WTC11 (cell line): ENCODE results near the gene PARD6A. TPM values are rescaled to one million over a fixed set of nuclear protein-coding genes. Genes with fewer than 3 reads are reported as not detected.
A peak's percentile ranks its signal among the peaks of the same experiment; 100 is the strongest.

Source experiments
- ATAC-seq: fragments of 200-7000 bp; cut with Tn5 transposase; 2 replicates; pipeline ENCODE4 v1.10.0; 2021; ENCODE audit warnings: mild to moderate bottlenecking, moderate library complexity
- CTCF ChIA-PET: fragments of 300-600 bp; sonication (Branson Sonifier 250); formaldehyde crosslinking; loops from one replicate; lab custom pipeline; 2021; ENCODE audit warnings: antibody characterized with exemption; lab: Charles Lee
- POLR2A ChIA-PET: fragments of 350-600 bp; sonication (Branson Sonifier 250); formaldehyde crosslinking; loops from one replicate; lab custom pipeline; 2021; ENCODE audit warnings: antibody characterized with exemption; lab: Charles Lee
- DNase-seq: peaks from one replicate; pipeline ENCODE4 v3.0.0; 2021; ENCODE audit warnings: low spot score
- H3K27ac Mint-ChIP-seq: 2 replicates; pipeline ENCODE4 v1.8.0; 2021; ENCODE audit warnings: mixed read lengths
- H3K27me3 Mint-ChIP-seq: 2 replicates; pipeline ENCODE4 v1.8.0; 2021; ENCODE audit warnings: low read depth, mild to moderate bottlenecking, moderate library complexity, mixed read lengths
- H3K36me3 Mint-ChIP-seq: 2 replicates; pipeline ENCODE4 v1.8.0; 2021; ENCODE audit warnings: mixed read lengths
- H3K4me1 Mint-ChIP-seq: 2 replicates; pipeline ENCODE4 v1.8.0; 2022; ENCODE audit warnings: mixed read lengths
- H3K4me3 Mint-ChIP-seq: 2 replicates; pipeline ENCODE4 v1.8.0; 2021; ENCODE audit warnings: mild to moderate bottlenecking, moderate library complexity, mixed read lengths
- H3K9me3 Mint-ChIP-seq: 2 replicates; pipeline ENCODE4 v1.8.0; 2021; ENCODE audit warnings: mixed read lengths
- EMX1 ChIP-seq: fragments of 250-450 bp; sonication (Bioruptor Pico); IDR thresholded peaks from 2 replicates; pipeline ENCODE4 v1.8.0; 2021; ENCODE audit warnings: mild to moderate bottlenecking
- ETV6 ChIP-seq: sonication (generic); formaldehyde crosslinking; IDR thresholded peaks from 2 replicates; pipeline ENCODE4 v1.8.1; 2022; ENCODE audit warnings: mild to moderate bottlenecking, missing genetic modification reagents
- KAT7 ChIP-seq: sonication (generic); formaldehyde crosslinking; IDR thresholded peaks from 2 replicates; pipeline ENCODE4 v1.8.1; 2023; ENCODE audit warnings: missing genetic modification reagents, mild to moderate bottlenecking, borderline replicate concordance
- NFYB ChIP-seq: sonication (generic); formaldehyde crosslinking; conservative IDR thresholded peaks from 2 replicates; pipeline ENCODE4 v1.8.0; 2022; ENCODE audit warnings: low read depth, missing genetic modification reagents
- SMAD4 ChIP-seq: sonication (generic); formaldehyde crosslinking; IDR thresholded peaks from 2 replicates; pipeline ENCODE4 v1.8.0; 2022; ENCODE audit warnings: mild to moderate bottlenecking, missing genetic modification reagents
- TCF7 ChIP-seq: sonication (generic); formaldehyde crosslinking; IDR thresholded peaks from 2 replicates; pipeline ENCODE4 v1.8.0; 2022; ENCODE audit warnings: mild to moderate bottlenecking, low read depth, missing genetic modification reagents, moderate library complexity
- TEAD1 ChIP-seq: sonication (generic); formaldehyde crosslinking; IDR thresholded peaks from 2 replicates; pipeline ENCODE4 v1.8.0; 2022; ENCODE audit warnings: mild to moderate bottlenecking, missing genetic modification reagents
- ZNF121 ChIP-seq: sonication (generic); formaldehyde crosslinking; IDR thresholded peaks from 2 replicates; pipeline ENCODE4 v1.8.0; 2023; ENCODE audit warnings: missing genetic modification reagents
- ZNF219 ChIP-seq: sonication (generic); formaldehyde crosslinking; IDR thresholded peaks from 2 replicates; pipeline ENCODE4 v1.8.0; 2023; ENCODE audit warnings: missing genetic modification reagents, mild to moderate bottlenecking, borderline replicate concordance
- ZNF263 ChIP-seq: sonication (generic); formaldehyde crosslinking; IDR thresholded peaks from 2 replicates; pipeline ENCODE4 v1.8.1; 2022; ENCODE audit warnings: low read depth, mild to moderate bottlenecking, moderate library complexity, missing genetic modification reagents
- total RNA-seq: library from RNA; stranded (reverse); gene quantifications from 3 replicates; pipeline ENCODE4 v1.2.3, GENCODE V29; 2021
- TF ChIP-seq, protein P1 (sequence below): sonication (generic); formaldehyde crosslinking; IDR thresholded peaks from 2 replicates; pipeline ENCODE4 v1.8.0; 2022; ENCODE audit warnings: missing genetic modification reagents
- TF ChIP-seq, protein P2 (sequence below): sonication (generic); formaldehyde crosslinking; IDR thresholded peaks from 2 replicates; pipeline ENCODE4 v1.8.0; 2022; ENCODE audit warnings: mild to moderate bottlenecking, missing genetic modification reagents
- TF ChIP-seq, protein P3 (sequence below): fragments of 250-450 bp; sonication (Bioruptor Pico); conservative IDR thresholded peaks from 2 replicates; pipeline ENCODE4 v1.9.0; 2021; ENCODE audit warnings: mild to moderate bottlenecking
- TF ChIP-seq, protein P4 (sequence below): sonication (generic); formaldehyde crosslinking; IDR thresholded peaks from 2 replicates; pipeline ENCODE4 v1.8.0; 2022; ENCODE audit warnings: mild to moderate bottlenecking, missing genetic modification reagents
- TF ChIP-seq, protein P5 (sequence below): sonication (generic); formaldehyde crosslinking; IDR thresholded peaks from 2 replicates; pipeline ENCODE4 v1.8.1; 2023; ENCODE audit warnings: mild to moderate bottlenecking, missing genetic modification reagents
- TF ChIP-seq, protein P6 (sequence below): sonication (generic); formaldehyde crosslinking; IDR thresholded peaks from 2 replicates; pipeline ENCODE4 v1.8.1; 2022; ENCODE audit warnings: low read depth, missing genetic modification reagents, borderline replicate concordance
- TF ChIP-seq, protein P7 (sequence below): sonication (generic); formaldehyde crosslinking; IDR thresholded peaks from 2 replicates; pipeline ENCODE4 v1.8.1; 2023; ENCODE audit warnings: mild to moderate bottlenecking, missing genetic modification reagents, borderline replicate concordance

Gene PARD6A
- total RNA-seq, 1 experiment from 2014 or later: 17.1 TPM

DNA sequence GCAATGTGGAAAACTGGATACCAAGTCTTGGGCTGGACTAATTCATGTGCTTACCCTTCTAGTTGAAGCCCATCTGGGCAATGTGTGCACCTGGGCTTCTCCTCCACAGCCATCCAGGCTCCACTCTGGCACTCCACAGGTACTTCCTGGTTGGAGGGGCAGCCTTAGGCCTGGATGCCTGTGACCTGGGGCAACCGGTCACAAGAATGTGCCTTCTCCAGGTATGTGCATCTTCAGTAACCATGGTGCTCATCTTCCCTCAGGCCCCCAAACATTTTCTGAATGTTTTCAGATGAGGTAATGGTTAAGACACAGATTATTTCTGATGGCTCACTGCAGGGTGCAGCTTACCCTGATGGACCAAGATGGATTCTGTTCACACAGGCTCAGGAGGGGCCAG lies 17.0 kb downstream of the PARD6A start (continued):
- TF ChIP-seq KAT7 (CRISPR knock-in tag) (no peak), ZNF263 (CRISPR knock-in tag) (no peak), TCF7 (CRISPR knock-in tag) (no peak)

DNA sequence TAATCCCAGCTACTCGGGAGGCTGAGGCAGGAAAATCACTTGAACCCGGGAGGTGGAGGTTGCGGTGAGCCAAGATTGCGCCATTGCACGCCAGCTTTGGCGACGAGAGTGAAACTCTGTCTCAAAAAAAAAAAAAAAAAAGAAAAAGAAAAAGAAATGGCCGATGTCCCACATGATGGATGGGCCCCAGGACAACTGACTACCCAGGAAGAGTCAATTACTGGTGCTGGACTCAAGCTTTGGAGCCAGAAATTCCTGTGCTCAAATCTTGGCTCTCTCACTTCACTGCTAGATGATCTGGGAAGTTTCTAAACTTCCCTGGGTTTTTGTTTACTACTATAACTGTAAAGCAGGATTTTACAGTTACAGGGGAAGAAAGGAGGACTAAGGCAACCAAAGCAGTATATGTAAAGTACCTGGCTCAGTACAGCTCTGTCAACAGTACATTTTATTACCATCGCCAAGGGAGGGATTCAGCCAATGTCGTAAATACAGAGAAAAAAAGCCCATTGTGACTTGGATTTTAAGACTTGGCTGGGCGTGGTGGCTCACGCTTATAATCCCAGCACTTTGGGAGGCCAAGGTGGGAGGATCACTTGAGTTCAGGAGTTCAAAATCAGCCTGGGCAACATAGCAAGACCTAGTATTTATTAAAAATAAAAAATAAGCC lies 17.7 kb downstream of the PARD6A start:
- peak overlapping the region; percentile 73 for H3K27ac Mint-ChIP-seq
- ChIA-PET CTCF (interaction anchor here (1.1 to 1.4 kb wide), 2 partner anchors 15 to 138 kb away, joined by 3 read pairs; no protein-coding TSS in a partner anchor), POLR2A (interaction anchor here (0.7 kb wide), 1 partner anchor 95 kb away, joined by 5 read pairs; no protein-coding TSS in a partner anchor)
- peaks cover 3% of the 10 kb centered on the region; the same call in 1 of the 2 replicates for H3K36me3 Mint-ChIP-seq
- no peak overlapping the region for H3K4me3 Mint-ChIP-seq
- no peaks in the 10 kb centered on the region; the same call in 1 of the 2 replicates for H3K4me1 Mint-ChIP-seq
- H3K27me3 Mint-ChIP-seq: no peaks in the 10 kb centered on the region
- H3K9me3 Mint-ChIP-seq: no peaks in the 10 kb centered on the region
- ATAC-seq: no peak
- no peak for TF ChIP-seq NFYB
- TF ChIP-seq, protein P1, sequence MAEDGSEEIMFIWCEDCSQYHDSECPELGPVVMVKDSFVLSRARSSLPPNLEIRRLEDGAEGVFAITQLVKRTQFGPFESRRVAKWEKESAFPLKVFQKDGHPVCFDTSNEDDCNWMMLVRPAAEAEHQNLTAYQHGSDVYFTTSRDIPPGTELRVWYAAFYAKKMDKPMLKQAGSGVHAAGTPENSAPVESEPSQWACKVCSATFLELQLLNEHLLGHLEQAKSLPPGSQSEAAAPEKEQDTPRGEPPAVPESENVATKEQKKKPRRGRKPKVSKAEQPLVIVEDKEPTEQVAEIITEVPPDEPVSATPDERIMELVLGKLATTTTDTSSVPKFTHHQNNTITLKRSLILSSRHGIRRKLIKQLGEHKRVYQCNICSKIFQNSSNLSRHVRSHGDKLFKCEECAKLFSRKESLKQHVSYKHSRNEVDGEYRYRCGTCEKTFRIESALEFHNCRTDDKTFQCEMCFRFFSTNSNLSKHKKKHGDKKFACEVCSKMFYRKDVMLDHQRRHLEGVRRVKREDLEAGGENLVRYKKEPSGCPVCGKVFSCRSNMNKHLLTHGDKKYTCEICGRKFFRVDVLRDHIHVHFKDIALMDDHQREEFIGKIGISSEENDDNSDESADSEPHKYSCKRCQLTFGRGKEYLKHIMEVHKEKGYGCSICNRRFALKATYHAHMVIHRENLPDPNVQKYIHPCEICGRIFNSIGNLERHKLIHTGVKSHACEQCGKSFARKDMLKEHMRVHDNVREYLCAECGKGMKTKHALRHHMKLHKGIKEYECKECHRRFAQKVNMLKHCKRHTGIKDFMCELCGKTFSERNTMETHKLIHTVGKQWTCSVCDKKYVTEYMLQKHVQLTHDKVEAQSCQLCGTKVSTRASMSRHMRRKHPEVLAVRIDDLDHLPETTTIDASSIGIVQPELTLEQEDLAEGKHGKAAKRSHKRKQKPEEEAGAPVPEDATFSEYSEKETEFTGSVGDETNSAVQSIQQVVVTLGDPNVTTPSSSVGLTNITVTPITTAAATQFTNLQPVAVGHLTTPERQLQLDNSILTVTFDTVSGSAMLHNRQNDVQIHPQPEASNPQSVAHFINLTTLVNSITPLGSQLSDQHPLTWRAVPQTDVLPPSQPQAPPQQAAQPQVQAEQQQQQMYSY (CRISPR knock-in tag): no peak
- TF ChIP-seq TEAD1 (CRISPR knock-in tag): no peak
- no peak for TF ChIP-seq KAT7 (CRISPR knock-in tag)
- TF ChIP-seq ZNF219 (CRISPR knock-in tag): no peak
- TF ChIP-seq ZNF121: no peak
- TF ChIP-seq ETV6: no peak
- TF ChIP-seq, protein P2, sequence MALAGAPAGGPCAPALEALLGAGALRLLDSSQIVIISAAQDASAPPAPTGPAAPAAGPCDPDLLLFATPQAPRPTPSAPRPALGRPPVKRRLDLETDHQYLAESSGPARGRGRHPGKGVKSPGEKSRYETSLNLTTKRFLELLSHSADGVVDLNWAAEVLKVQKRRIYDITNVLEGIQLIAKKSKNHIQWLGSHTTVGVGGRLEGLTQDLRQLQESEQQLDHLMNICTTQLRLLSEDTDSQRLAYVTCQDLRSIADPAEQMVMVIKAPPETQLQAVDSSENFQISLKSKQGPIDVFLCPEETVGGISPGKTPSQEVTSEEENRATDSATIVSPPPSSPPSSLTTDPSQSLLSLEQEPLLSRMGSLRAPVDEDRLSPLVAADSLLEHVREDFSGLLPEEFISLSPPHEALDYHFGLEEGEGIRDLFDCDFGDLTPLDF (CRISPR knock-in tag): no peak
- TF ChIP-seq, protein P3, sequence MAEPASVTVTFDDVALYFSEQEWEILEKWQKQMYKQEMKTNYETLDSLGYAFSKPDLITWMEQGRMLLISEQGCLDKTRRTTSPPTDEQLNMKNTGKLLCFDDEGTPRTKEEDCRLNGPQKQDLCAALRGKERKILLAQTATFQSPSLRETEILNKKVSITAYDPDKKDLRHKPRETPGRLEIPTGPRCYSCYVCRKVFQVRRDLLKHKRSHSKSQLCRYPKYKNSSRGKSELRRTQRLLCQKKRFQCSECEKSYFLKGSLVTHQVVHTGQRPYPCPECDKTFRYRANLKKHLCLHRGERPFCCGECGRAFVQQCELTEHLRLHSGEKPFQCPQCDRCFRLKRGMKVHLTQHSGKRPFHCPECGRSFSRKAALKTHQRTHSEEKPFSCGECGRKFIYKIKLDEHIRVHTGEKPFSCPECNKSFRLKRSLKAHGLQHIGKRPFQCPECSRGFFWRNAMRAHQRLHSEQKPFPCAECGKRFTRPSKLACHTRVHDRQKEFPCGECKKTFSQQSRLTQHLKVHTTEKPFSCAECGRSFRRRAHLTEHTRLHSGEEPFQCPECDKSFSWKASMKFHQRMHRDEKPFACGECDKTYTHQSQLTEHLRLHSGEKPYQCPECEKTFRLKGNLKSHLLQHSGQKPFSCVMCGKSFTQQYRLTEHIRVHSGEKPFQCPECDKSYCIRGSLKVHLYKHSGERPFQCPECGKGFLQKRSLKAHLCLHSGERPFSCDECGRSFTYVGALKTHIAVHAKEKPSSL (CRISPR knock-in tag): no peak
- no peak for TF ChIP-seq SMAD4 (CRISPR knock-in tag)
- TF ChIP-seq, protein P4, sequence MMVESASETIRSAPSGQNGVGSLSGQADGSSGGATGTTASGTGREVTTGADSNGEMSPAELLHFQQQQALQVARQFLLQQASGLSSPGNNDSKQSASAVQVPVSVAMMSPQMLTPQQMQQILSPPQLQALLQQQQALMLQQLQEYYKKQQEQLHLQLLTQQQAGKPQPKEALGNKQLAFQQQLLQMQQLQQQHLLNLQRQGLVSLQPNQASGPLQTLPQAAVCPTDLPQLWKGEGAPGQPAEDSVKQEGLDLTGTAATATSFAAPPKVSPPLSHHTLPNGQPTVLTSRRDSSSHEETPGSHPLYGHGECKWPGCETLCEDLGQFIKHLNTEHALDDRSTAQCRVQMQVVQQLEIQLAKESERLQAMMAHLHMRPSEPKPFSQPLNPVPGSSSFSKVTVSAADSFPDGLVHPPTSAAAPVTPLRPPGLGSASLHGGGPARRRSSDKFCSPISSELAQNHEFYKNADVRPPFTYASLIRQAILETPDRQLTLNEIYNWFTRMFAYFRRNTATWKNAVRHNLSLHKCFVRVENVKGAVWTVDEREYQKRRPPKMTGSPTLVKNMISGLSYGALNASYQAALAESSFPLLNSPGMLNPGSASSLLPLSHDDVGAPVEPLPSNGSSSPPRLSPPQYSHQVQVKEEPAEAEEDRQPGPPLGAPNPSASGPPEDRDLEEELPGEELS: no peak
- no peak for TF ChIP-seq EMX1
- TF ChIP-seq, protein P5, sequence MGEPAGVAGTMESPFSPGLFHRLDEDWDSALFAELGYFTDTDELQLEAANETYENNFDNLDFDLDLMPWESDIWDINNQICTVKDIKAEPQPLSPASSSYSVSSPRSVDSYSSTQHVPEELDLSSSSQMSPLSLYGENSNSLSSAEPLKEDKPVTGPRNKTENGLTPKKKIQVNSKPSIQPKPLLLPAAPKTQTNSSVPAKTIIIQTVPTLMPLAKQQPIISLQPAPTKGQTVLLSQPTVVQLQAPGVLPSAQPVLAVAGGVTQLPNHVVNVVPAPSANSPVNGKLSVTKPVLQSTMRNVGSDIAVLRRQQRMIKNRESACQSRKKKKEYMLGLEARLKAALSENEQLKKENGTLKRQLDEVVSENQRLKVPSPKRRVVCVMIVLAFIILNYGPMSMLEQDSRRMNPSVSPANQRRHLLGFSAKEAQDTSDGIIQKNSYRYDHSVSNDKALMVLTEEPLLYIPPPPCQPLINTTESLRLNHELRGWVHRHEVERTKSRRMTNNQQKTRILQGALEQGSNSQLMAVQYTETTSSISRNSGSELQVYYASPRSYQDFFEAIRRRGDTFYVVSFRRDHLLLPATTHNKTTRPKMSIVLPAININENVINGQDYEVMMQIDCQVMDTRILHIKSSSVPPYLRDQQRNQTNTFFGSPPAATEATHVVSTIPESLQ: no peak
- TF ChIP-seq, protein P6, sequence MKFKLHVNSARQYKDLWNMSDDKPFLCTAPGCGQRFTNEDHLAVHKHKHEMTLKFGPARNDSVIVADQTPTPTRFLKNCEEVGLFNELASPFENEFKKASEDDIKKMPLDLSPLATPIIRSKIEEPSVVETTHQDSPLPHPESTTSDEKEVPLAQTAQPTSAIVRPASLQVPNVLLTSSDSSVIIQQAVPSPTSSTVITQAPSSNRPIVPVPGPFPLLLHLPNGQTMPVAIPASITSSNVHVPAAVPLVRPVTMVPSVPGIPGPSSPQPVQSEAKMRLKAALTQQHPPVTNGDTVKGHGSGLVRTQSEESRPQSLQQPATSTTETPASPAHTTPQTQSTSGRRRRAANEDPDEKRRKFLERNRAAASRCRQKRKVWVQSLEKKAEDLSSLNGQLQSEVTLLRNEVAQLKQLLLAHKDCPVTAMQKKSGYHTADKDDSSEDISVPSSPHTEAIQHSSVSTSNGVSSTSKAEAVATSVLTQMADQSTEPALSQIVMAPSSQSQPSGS (CRISPR knock-in tag): no peak
- no peak for TF ChIP-seq ZNF263 (CRISPR knock-in tag)
- TF ChIP-seq, protein P7, sequence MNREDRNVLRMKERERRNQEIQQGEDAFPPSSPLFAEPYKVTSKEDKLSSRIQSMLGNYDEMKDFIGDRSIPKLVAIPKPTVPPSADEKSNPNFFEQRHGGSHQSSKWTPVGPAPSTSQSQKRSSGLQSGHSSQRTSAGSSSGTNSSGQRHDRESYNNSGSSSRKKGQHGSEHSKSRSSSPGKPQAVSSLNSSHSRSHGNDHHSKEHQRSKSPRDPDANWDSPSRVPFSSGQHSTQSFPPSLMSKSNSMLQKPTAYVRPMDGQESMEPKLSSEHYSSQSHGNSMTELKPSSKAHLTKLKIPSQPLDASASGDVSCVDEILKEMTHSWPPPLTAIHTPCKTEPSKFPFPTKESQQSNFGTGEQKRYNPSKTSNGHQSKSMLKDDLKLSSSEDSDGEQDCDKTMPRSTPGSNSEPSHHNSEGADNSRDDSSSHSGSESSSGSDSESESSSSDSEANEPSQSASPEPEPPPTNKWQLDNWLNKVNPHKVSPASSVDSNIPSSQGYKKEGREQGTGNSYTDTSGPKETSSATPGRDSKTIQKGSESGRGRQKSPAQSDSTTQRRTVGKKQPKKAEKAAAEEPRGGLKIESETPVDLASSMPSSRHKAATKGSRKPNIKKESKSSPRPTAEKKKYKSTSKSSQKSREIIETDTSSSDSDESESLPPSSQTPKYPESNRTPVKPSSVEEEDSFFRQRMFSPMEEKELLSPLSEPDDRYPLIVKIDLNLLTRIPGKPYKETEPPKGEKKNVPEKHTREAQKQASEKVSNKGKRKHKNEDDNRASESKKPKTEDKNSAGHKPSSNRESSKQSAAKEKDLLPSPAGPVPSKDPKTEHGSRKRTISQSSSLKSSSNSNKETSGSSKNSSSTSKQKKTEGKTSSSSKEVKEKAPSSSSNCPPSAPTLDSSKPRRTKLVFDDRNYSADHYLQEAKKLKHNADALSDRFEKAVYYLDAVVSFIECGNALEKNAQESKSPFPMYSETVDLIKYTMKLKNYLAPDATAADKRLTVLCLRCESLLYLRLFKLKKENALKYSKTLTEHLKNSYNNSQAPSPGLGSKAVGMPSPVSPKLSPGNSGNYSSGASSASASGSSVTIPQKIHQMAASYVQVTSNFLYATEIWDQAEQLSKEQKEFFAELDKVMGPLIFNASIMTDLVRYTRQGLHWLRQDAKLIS (CRISPR knock-in tag): no peak
- no peak for DNase-seq
